ENCODE measurements around the gene ATP10B. TPM values are rescaled to one million over a fixed set of nuclear protein-coding genes. Genes with fewer than 3 reads are reported as not detected.
A peak's percentile ranks its signal among the peaks of the same experiment; 100 is the strongest.

ATP10B gene
- total RNA-seq, 6 experiments from 2014 or later: not detected

- TF ChIP-seq CTCF (IDR thresholded peaks at IDR 0.05): no peak
- no peak for DNase-seq
- H3K27ac Mint-ChIP-seq: peak overlapping the region; percentile 70; the same call in 1 of the 2 replicates
These were observed 295.9 kb downstream of the ATP10B start for GRCh38 chr5:160555971-160556631.

DNA sequence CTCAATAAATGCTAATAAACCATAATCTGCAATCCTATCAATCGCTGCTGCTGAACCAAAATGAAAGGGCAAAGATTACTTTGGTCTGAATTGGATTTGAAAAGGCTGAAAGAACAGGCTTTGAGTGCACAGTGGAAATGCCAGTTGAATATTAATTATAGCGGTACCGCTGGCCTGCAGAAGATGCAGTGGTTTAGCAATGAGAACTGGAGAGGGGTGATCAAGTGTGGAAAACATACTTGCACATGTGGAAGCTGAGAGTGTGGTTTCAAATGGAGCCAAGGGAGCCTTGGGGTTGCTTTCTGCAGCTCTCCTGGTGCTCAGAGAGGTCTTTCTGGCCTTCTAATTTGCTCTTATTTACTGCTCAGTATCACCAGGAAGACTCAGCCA is 296.4 kb downstream of the ATP10B start:
- Mint-ChIP-seq H3K4me1 (ENCODE audit: low read depth) (peaks cover 21% of the 10 kb centered on the region), H3K4me3 (no peak overlapping the region), H3K27ac (no peak overlapping the region), H3K36me3 (ENCODE audit: low read depth) (no peaks in the 10 kb centered on the region), H3K9me3 (no peaks in the 10 kb centered on the region), H3K27me3 (ENCODE audit: insufficient read depth) (peaks cover 1% of the 10 kb centered on the region)
- DNase-seq: no peak
- no peak for TF ChIP-seq CTCF (IDR thresholded peaks at IDR 0.05)

More at GRCh38 chr5:160555971-160556631, 295.9 kb downstream of the ATP10B start:
- peaks cover 2% of the 10 kb centered on the region for H3K27me3 Mint-ChIP-seq (ENCODE audit: insufficient read depth)
- peak overlapping the region; percentile 38; the same call in 1 of the 2 replicates for H3K4me3 Mint-ChIP-seq
- H3K4me1 Mint-ChIP-seq (ENCODE audit: low read depth): peaks cover 21% of the 10 kb centered on the region
- H3K36me3 Mint-ChIP-seq (ENCODE audit: low read depth): no peaks in the 10 kb centered on the region
- no peaks in the 10 kb centered on the region for H3K9me3 Mint-ChIP-seq

- H3K27me3 Mint-ChIP-seq (ENCODE audit: insufficient read depth): no peaks in the 10 kb centered on the region; the same call in 1 of the 2 replicates
- peaks cover 16% of the 10 kb centered on the region for H3K4me1 Mint-ChIP-seq (ENCODE audit: low read depth)
- H3K36me3 Mint-ChIP-seq (ENCODE audit: low read depth): no peaks in the 10 kb centered on the region
- TF ChIP-seq CTCF (IDR thresholded peaks at IDR 0.05): no peak
- DNase-seq: no peak
- no peak overlapping the region for H3K4me3 Mint-ChIP-seq
- H3K27ac Mint-ChIP-seq: no peak overlapping the region
- H3K9me3 Mint-ChIP-seq: no peaks in the 10 kb centered on the region; the same call in 1 of the 2 replicates
These were observed 301.9 kb downstream of the ATP10B start for GRCh38 chr5:160550075-160550474.

GRCh38 chr5:160548949-160549645 is 302.9 kb downstream of the ATP10B start:
- H3K4me3 Mint-ChIP-seq: peak overlapping the region; percentile 33; the same call in 1 of the 2 replicates
- TF ChIP-seq CTCF (IDR thresholded peaks at IDR 0.05): no peak
- H3K9me3 Mint-ChIP-seq: no peaks in the 10 kb centered on the region; the same call in 1 of the 2 replicates
- no peaks in the 10 kb centered on the region; the same call in 1 of the 2 replicates for H3K27me3 Mint-ChIP-seq (ENCODE audit: insufficient read depth)
- H3K36me3 Mint-ChIP-seq (ENCODE audit: low read depth): no peaks in the 10 kb centered on the region
- H3K27ac Mint-ChIP-seq: no peak overlapping the region; the same call in 1 of the 2 replicates
- H3K4me1 Mint-ChIP-seq (ENCODE audit: low read depth): peaks cover 16% of the 10 kb centered on the region
- peak; percentile 11 for DNase-seq

- Mint-ChIP-seq H3K4me3 (no peak overlapping the region), H3K27ac (no peak overlapping the region), H3K4me1 (ENCODE audit: low read depth) (peaks cover 16% of the 10 kb centered on the region), H3K36me3 (ENCODE audit: low read depth) (no peaks in the 10 kb centered on the region), H3K9me3 (no peaks in the 10 kb centered on the region; the same call in 1 of the 2 replicates), H3K27me3 (ENCODE audit: insufficient read depth) (no peaks in the 10 kb centered on the region; the same call in 1 of the 2 replicates)
- TF ChIP-seq CTCF (IDR thresholded peaks at IDR 0.05): no peak
- no peak for DNase-seq
These were observed 304.1 kb downstream of the ATP10B start for GRCh38 chr5:160547872-160548271.

All from HFFc6 (cell line).